Measurements from ENCODE around the gene ARPC4. TPM values are rescaled to one million over a fixed set of nuclear protein-coding genes. Genes with fewer than 3 reads are reported as not detected.

The ARPC4 gene
- total and polyA plus RNA-seq, 10 of the 15 experiments (the other 5 are each of a cell fraction or from before 2014, with no cell fraction given), result 42.0 to 354 (median 268) TPM

DNA sequence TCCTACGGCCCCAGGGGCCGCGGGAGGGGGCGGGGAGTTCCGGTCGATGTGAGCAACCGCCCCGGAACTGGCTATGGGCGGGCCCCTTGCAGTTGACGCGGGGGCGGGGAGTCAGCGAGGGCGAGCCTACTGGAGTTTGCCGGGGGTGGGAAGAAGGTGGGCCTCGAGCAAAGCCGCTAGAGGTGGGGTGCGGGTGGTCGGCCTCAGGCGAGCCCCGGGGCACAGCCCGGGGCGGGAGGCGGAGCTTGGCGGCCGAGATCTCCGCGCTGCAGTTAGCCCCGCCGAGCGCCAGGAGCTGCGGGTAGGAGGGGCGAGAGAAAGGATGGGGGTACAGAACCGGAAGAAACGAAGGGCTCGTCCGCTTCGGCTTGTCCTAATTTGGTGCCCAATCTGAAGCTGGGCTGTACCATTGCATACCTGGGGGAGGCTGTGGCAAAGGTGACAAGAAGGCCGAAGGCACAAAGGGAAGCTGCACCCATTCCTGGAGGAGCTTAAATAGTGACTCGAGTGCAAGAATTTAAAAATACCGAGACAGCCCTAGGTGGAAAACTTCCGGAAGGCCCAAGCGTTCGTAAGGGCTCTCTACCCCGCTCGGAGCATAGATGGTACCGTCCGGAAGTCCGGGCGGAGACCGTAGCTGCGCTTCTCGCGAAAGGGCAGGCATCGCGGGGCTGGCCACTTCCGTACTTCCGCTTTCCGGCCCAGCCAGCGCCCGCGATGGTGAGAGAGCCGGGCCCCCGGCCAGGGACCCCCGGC is at the start of gene ARPC4, which contains the start of gene TADA3 (continued):
- TF ChIP-seq IKZF1 (conservative IDR thresholded peaks at IDR 0.05) (peak; percentile 21; the same call in 1 of the 2 replicates), SRF (IDR thresholded peaks at IDR 0.05; ENCODE audit: low read depth in 2 of 2, low read length in 2 of 2) (peak; percentile 96 to 97), BMI1 (IDR thresholded peaks at IDR 0.05; ENCODE audit: borderline replicate concordance) (no peak), CEBPB (IDR thresholded peaks at IDR 0.05; ENCODE audit: borderline replicate concordance in 1 of 2, low read depth in 2 of 2, low read length in 2 of 2) (no peak), SMAD1 (IDR thresholded peaks at IDR 0.05; ENCODE audit: low read depth, partially characterized antibody) (no peak), RELA (IDR thresholded peaks at IDR 0.05; ENCODE audit: borderline replicate concordance, partially characterized antibody) (peak; percentile 80), PAX8 (IDR thresholded peaks at IDR 0.05) (no peak), TAF1 (IDR thresholded peaks at IDR 0.05; ENCODE audit: borderline replicate concordance, low read depth, low read length) (peak; percentile 94), TCF12 (IDR thresholded peaks at IDR 0.05; ENCODE audit: low read depth, low read length) (0 out of 2 replicates have a peak, but pooled peaks have one; percentile 29), RB1 (IDR thresholded peaks at IDR 0.05; ENCODE audit: borderline replicate concordance) (peak; percentile 61; the same call in 1 of the 2 replicates), RFX5 (IDR thresholded peaks at IDR 0.05; ENCODE audit: low read depth, low read length) (no peak), NFYB (IDR thresholded peaks at IDR 0.05; ENCODE audit: insufficient read depth, low read depth, low read length) (no peak)
- TF ChIP-seq, protein P1, sequence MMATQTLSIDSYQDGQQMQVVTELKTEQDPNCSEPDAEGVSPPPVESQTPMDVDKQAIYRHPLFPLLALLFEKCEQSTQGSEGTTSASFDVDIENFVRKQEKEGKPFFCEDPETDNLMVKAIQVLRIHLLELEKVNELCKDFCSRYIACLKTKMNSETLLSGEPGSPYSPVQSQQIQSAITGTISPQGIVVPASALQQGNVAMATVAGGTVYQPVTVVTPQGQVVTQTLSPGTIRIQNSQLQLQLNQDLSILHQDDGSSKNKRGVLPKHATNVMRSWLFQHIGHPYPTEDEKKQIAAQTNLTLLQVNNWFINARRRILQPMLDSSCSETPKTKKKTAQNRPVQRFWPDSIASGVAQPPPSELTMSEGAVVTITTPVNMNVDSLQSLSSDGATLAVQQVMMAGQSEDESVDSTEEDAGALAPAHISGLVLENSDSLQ (IDR thresholded peaks at IDR 0.05), result 0 out of 2 replicates have a peak, but pooled peaks have one; percentile 12
- TF ChIP-seq, protein P2, sequence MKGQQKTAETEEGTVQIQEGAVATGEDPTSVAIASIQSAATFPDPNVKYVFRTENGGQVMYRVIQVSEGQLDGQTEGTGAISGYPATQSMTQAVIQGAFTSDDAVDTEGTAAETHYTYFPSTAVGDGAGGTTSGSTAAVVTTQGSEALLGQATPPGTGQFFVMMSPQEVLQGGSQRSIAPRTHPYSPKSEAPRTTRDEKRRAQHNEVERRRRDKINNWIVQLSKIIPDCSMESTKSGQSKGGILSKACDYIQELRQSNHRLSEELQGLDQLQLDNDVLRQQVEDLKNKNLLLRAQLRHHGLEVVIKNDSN (IDR thresholded peaks at IDR 0.05; ENCODE audit: borderline replicate concordance, extremely low read length, insufficient read depth, low read depth, low read length), result no peak
- TF ChIP-seq, protein P3, sequence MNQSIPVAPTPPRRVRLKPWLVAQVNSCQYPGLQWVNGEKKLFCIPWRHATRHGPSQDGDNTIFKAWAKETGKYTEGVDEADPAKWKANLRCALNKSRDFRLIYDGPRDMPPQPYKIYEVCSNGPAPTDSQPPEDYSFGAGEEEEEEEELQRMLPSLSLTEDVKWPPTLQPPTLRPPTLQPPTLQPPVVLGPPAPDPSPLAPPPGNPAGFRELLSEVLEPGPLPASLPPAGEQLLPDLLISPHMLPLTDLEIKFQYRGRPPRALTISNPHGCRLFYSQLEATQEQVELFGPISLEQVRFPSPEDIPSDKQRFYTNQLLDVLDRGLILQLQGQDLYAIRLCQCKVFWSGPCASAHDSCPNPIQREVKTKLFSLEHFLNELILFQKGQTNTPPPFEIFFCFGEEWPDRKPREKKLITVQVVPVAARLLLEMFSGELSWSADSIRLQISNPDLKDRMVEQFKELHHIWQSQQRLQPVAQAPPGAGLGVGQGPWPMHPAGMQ (IDR thresholded peaks at IDR 0.05; ENCODE audit: borderline replicate concordance), result peak; percentile 72
